Smooth muscle cell (in vitro differentiated cells): ENCODE measurements around the gene HLA-C. TPM values are rescaled to one million over a fixed set of nuclear protein-coding genes. Genes with fewer than 3 reads are reported as not detected.
"Not testable (repeated sequence)": the region's sequence is repeated elsewhere in the genome, so short reads cannot be mapped to it uniquely, and the experiment has no call there.

Experiments
- DNase-seq: peaks from one replicate; lab custom pipeline; 2025; ENCODE audit not compliant: unreplicated experiment; lab: John Stamatoyannopoulos, UW
- H2AFZ ChIP-seq: fragments of 200-600 bp; sonication (generic); 2 replicates; pipeline ENCODE4 v1.6.0; 2016; ENCODE audit warnings: antibody characterized with exemption, low read depth, mild to moderate bottlenecking
- H3F3A ChIP-seq: fragments of 200-600 bp; sonication (generic); 2 replicates; pipeline ENCODE4 v1.6.0; 2017; ENCODE audit warnings: antibody characterized with exemption, low read depth
- H3K27ac ChIP-seq: fragments of 200-600 bp; sonication (generic); 2 replicates; pipeline ENCODE4 v1.5.1; 2016; ENCODE audit warnings: low read depth, mild to moderate bottlenecking
- H3K27me3 ChIP-seq: fragments of 200-600 bp; sonication (generic); 2 replicates; pipeline ENCODE4 v1.6.1; 2016; ENCODE audit warnings: low read depth, mild to moderate bottlenecking
- H3K36me3 ChIP-seq: fragments of 200-600 bp; sonication (generic); 2 replicates; pipeline ENCODE4 v1.5.1; 2016; ENCODE audit warnings: low read depth
- H3K4me1 ChIP-seq: fragments of 200-600 bp; sonication (generic); 2 replicates; pipeline ENCODE4 v1.5.1; 2016; ENCODE audit warnings: low read depth
- H3K4me2 ChIP-seq: fragments of 200-600 bp; sonication (generic); 2 replicates; pipeline ENCODE4 v1.6.0; 2016; ENCODE audit warnings: mild to moderate bottlenecking
- H3K4me3 ChIP-seq: fragments of 200-600 bp; sonication (generic); 2 replicates; pipeline ENCODE4 v1.5.1; 2016; ENCODE audit warnings: mild to moderate bottlenecking
- H3K79me2 ChIP-seq: fragments of 200-600 bp; sonication (generic); 2 replicates; pipeline ENCODE4 v1.6.0; 2016; ENCODE audit warnings: low read depth, mild to moderate bottlenecking
- H3K9ac ChIP-seq: fragments of 200-600 bp; sonication (generic); 2 replicates; pipeline ENCODE4 v1.6.0; 2016; ENCODE audit warnings: low read depth
- H3K9me3 ChIP-seq: fragments of 200-600 bp; sonication (generic); replicated peaks from 2 replicates; pipeline ENCODE4 v1.5.1; 2016; ENCODE audit warnings: low read depth
- H4K20me1 ChIP-seq: fragments of 200-600 bp; sonication (generic); 2 replicates; pipeline ENCODE4 v1.6.0; 2016; ENCODE audit warnings: low read depth
- WGBS: methylation state at CpG from one replicate; pipeline ENCODE4 v1.1.7; 2016; ENCODE audit warnings: low lambda C conversion rate; 5-methylcytosine and 5-hydroxymethylcytosine counted together
- polyA plus RNA-seq: library from polyadenylated mRNA; unstranded; fragments of >200 nt; fragmentation: Nextera tagmentation; extraction: Ambion mirVana; gene quantifications from 2 replicates; pipeline ENCODE4 v1.2.1, GENCODE V29; 2016
- total RNA-seq: library from RNA; depleted of rRNA; stranded (reverse); fragments of >200 nt; gene quantifications from 2 replicates; pipeline ENCODE4 v1.2.3, GENCODE V29; 2014
- TF ChIP-seq, protein P1 (sequence below): fragments of 200-600 bp; sonication (generic); IDR thresholded peaks from 2 replicates; pipeline ENCODE4 v1.5.1; 2017; ENCODE audit warnings: borderline replicate concordance, mild to moderate bottlenecking, antibody characterized with exemption; ENCODE audit not compliant: insufficient read depth, poor library complexity, severe bottlenecking

HLA-C gene
- total and polyA plus RNA-seq, 2 experiments from 2014 or later, result 256 to 404 TPM

DNA sequence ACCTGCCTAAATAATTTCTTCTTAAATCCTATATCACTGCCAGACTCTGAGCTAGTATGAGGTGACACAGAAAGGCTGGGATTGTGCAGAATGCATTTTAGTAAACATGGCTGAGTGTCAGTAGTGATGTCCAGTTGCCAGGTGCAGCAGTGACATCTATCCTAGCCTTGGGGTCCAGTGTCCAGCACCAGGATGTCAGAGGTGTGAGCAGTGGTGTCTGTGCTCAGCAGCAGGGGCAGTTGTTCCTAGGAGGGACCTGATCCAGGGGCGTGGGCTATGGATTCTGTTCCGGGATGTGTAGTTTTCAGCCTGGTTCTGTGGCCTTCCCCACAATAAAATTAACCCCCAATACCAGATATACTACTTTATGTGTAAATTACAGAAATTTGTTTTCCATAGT, 6.0 kb downstream of the HLA-C start:
- H3K27ac ChIP-seq, result no peak overlapping the region
- H3F3A ChIP-seq, result no peaks in the 10 kb centered on the region
- TF ChIP-seq, protein P1, sequence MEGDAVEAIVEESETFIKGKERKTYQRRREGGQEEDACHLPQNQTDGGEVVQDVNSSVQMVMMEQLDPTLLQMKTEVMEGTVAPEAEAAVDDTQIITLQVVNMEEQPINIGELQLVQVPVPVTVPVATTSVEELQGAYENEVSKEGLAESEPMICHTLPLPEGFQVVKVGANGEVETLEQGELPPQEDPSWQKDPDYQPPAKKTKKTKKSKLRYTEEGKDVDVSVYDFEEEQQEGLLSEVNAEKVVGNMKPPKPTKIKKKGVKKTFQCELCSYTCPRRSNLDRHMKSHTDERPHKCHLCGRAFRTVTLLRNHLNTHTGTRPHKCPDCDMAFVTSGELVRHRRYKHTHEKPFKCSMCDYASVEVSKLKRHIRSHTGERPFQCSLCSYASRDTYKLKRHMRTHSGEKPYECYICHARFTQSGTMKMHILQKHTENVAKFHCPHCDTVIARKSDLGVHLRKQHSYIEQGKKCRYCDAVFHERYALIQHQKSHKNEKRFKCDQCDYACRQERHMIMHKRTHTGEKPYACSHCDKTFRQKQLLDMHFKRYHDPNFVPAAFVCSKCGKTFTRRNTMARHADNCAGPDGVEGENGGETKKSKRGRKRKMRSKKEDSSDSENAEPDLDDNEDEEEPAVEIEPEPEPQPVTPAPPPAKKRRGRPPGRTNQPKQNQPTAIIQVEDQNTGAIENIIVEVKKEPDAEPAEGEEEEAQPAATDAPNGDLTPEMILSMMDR, result no peak
- no peaks in the 10 kb centered on the region for H3K9me3 ChIP-seq
- H3K4me3 ChIP-seq, result no peak overlapping the region
- WGBS, result 67% methylated on average over 2 of the region's 2 CpGs
- H3K36me3 ChIP-seq, result no peaks in the 10 kb centered on the region
- no peak overlapping the region for H3K4me2 ChIP-seq
- no peaks in the 10 kb centered on the region for H3K4me1 ChIP-seq
- H3K79me2 ChIP-seq, result no peaks in the 10 kb centered on the region
- H4K20me1 ChIP-seq, result peaks cover 14% of the 10 kb centered on the region
- no peak for DNase-seq
- H2AFZ ChIP-seq, result no peak overlapping the region
- no peaks in the 10 kb centered on the region for H3K27me3 ChIP-seq
- no peak overlapping the region for H3K9ac ChIP-seq

DNA sequence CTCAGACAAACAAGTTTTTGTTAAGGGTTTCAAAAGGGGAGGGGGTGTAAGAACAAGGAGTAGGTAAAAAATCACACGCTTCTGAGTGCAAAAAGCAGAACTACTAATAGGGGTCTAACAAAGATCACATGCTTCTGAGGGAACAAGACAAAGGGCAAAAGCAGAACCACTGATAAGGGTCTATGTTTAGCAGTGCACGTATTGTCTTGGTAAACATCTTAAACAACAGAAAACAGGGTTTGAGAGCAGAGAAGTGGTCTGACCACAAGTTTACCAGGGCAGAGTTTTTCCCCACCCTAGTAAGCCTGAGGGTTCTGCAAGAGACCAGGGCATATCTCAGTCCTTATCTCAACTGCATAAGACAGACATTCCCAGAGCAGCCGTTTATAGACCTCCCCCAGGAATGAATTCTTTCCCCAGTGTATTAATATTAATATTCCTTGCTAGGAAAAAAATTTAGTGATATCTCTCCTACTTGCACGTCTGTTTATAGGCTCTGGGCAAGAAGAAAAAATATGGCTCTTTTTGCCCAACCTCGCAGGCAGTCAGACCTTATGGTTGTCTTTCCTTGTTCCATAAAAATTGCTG, 8.5 kb downstream of the HLA-C start:
- not testable (repeated sequence) for H3K4me1 ChIP-seq, H3K4me3 ChIP-seq, DNase-seq, H3K27me3 ChIP-seq, H3K9ac ChIP-seq, H3K27ac ChIP-seq, H4K20me1 ChIP-seq, H3K79me2 ChIP-seq, H3K4me2 ChIP-seq, H2AFZ ChIP-seq, H3K36me3 ChIP-seq, H3F3A ChIP-seq, H3K9me3 ChIP-seq
- 74% methylated on average over 5 of the region's 5 CpGs for WGBS

DNA sequence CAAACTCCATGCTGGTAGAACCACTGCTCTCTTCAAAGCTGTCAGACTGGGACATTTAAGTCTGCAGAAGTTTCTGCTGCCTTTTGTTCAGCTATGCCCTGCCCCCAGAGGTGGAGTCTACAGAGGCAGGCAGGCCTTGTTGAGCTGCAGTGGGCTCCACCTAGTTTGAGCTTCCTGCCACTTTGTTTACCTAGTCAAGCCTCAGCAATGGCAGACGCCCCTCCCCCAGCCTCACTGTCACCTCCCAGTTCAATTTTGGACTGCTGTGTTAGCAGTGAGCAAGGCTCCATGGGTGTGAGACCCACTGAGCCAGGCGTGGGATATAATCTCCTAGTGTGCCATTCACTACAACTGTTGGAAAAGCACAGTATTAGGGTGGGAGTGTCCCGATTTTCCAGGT, 11.9 kb downstream of the HLA-C start:
- not testable (repeated sequence) for DNase-seq

DNA sequence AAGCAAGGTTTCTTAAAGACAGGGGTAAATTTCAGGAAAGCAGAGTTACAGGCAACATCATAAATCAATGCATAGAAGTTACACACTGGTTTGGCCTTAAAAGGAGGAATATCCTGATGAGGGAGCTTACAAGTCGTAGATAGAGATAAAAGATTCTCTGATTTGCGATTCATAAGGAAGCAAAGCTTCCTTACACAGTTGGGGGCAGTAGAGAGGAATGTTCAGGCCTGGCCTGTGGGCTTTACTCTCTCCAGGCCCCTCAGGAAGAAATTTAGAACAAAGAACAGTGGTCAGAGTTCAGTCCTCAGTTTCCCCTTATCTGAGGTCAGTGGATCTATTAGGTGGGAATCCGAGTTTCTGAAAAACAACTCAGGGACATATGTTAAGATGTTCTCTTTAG, 19.3 kb downstream of the HLA-C start:
- Histone ChIP-seq H3K9ac (no peak overlapping the region), H3K36me3 (no peaks in the 10 kb centered on the region), H3K79me2 (no peaks in the 10 kb centered on the region), H3K4me3 (no peak overlapping the region), H3K27me3 (no peaks in the 10 kb centered on the region), H3K27ac (no peak overlapping the region), H3K4me2 (no peak overlapping the region), H4K20me1 (no peaks in the 10 kb centered on the region), H3K4me1 (no peaks in the 10 kb centered on the region), H2AFZ (no peak overlapping the region), H3F3A (no peaks in the 10 kb centered on the region), H3K9me3 (no peaks in the 10 kb centered on the region)
- no peak for DNase-seq
- 17% methylated on average over 3 of the region's 3 CpGs for WGBS
- TF ChIP-seq, protein P1, result no peak

More for the DNA sequence above, 11.9 kb downstream of the HLA-C start:
- not testable (repeated sequence) for H3F3A ChIP-seq, H3K9me3 ChIP-seq, H4K20me1 ChIP-seq, H3K36me3 ChIP-seq, H3K27me3 ChIP-seq, H3K4me3 ChIP-seq, H3K79me2 ChIP-seq, H3K4me1 ChIP-seq, H3K9ac ChIP-seq, H3K27ac ChIP-seq, H3K4me2 ChIP-seq, H2AFZ ChIP-seq
- 64% methylated on average over 3 of the region's 3 CpGs for WGBS

DNA sequence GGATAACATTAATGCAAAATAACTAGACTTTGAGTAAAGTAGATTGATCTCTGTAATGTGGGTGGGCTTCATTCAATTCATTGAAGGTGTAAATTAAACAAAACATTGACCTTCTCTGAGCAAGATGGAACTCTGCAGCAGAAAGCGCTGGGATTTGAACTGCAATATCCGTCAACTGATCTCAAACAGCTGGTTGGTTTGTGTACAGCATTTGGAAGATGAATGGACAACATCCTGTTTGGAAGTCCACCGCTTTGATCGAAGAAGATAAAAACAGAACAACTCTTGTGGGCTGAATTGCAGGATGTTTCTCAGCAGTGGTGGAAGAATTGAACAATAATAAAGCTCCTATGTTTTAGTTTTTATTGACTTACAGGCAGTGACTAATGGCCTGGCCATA, 20.6 kb downstream of the HLA-C start:
- H3F3A ChIP-seq, result no peaks in the 10 kb centered on the region
- H3K9ac ChIP-seq, result no peak overlapping the region
- H3K27ac ChIP-seq, result no peak overlapping the region
- no peaks in the 10 kb centered on the region for H4K20me1 ChIP-seq
- no peak overlapping the region for H3K4me3 ChIP-seq
- no peaks in the 10 kb centered on the region for H3K9me3 ChIP-seq
- TF ChIP-seq, protein P1, result no peak
- no peak overlapping the region for H2AFZ ChIP-seq
- H3K36me3 ChIP-seq, result no peaks in the 10 kb centered on the region
- no peaks in the 10 kb centered on the region for H3K4me1 ChIP-seq
- no peaks in the 10 kb centered on the region for H3K79me2 ChIP-seq
- no peak overlapping the region for H3K4me2 ChIP-seq
- DNase-seq, result no peak
- H3K27me3 ChIP-seq, result no peaks in the 10 kb centered on the region
- 93% methylated on average over 4 of the region's 4 CpGs for WGBS
